GM19438 (cell line): ENCODE data around the gene COX14.
"Not testable (repeated sequence)": the region's sequence is repeated elsewhere in the genome, so short reads cannot be mapped to it uniquely, and the experiment has no call there.

Experiments
- ATAC-seq: cut with Tn5 transposase; IDR thresholded peaks from one replicate; pipeline ENCODE4 v1.9.1; 2021; ENCODE audit warnings: low read depth; ENCODE audit not compliant: unreplicated experiment

Gene COX14

DNA sequence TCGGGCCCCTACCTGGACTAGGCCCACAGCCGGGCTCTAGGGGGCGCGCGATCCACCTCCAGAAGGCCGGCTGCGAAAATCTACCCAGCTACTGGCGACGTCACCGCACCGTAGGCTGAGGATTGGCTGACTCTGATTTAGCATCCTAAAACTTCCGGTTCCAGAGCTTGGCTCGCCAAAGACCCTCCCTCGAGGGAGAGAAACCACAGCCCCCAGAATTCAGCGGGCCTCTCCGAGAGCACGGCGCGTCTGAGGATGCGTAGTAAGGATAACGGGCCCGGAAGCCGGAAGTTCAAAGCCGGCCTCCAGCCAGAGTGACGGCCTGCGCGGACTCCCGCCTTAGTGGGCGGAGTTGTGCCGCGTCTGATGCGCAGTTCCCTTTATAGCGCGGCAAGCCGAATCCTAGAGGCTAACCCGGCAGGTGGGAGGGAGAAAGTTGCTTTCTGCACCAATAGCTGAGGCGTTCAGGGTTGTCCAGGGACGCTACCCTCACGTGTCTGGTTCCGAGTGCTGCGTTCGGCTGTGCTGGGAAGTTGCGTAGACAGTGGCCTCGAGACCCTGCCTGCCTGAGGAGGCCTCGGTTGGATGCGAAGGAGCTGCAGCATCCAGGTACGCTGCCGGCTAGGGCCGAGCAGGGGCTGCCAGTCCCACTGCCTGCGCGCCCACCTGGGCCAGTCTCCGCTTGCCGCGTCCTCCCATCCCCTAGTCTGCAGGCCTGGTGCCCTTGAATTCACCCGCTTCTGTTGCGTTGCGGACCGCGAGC lies at the start of gene COX14:
Gene COX14, plus strand, starts transcription at position 544 of the 763 bp plus-strand sequence. CDS start 7,808 bp downstream, outside the sequence.
- ATAC-seq = peak; percentile 73

DNA sequence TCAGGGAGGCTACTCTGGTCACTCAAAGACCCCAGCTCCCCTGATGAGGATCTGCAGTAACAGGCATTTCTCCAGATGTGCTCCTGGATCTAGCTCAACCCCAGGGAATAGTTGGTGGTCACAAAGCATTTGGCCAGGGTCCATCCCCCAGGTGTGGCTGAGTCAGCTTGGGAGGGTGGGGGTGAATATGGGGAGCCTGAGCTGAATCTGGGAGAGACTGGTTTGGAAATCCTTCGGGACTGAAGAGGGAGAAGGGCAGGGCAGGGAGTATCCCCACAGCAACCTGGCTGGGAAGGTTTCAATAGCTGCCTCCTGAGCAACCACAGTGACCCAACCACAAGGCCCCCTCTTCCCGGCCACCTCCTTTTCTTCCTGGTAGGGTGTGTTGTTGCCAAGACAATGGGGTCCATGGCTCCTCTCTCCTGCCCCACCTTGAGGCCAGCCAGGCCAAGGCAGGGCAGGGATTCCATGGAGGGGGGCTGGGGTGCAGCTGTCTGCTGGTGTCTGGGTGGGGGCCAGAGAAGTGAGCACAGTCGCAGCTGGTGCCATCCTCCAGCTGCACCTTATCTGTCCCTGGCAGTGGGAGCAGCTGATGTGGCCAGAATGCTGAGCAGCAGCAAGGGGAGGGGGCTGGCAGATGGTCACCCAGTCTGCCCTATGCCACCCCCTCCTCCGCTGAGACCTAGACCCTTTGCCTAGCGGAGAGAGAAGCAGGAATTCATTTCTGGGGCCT lies 49.1 kb upstream of the COX14 start:
- ATAC-seq = no peak

- no peak for ATAC-seq
These were observed 46.2 kb upstream of the COX14 start for GRCh38 chr12:50065726-50066310.

DNA sequence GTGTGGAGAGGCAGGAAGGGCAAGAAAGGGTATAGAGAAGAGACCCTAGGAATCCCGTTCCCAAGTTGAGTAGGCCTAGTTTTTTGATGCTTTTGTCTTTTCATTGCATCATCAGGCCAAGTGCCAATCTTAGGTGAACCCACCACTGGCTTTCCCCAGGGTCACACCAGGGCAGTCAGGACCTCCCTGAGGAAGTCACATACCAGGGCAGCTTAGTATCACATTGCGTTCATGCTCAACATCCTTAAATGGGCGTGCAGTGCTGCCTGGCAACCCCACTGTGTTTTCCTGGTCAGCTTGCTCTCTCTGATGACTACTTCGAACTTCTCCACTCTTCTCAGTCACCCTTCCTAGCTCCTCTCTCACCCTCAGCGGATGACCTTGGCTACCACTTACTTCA lies 45.6 kb upstream of the COX14 start:
- no peak for ATAC-seq

DNA sequence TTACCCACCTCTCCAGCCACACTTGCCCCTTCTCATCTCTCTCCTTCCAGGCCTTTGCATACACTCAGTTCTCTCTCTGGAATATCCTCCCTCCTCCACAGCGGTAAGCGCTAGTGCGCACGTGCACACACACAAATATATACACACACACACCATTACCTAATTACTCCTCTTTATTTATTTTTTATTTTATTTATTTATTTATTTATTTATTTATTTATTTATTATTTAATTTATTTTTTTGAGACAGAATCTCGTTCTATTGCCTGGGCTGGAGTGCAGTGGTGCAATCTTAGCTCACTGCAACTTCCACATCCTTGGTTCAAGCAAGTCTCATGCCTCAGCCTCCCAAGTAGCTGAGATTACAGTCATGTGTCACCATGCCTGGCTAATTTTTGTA lies 43.0 kb upstream of the COX14 start:
- no peak for ATAC-seq

DNA sequence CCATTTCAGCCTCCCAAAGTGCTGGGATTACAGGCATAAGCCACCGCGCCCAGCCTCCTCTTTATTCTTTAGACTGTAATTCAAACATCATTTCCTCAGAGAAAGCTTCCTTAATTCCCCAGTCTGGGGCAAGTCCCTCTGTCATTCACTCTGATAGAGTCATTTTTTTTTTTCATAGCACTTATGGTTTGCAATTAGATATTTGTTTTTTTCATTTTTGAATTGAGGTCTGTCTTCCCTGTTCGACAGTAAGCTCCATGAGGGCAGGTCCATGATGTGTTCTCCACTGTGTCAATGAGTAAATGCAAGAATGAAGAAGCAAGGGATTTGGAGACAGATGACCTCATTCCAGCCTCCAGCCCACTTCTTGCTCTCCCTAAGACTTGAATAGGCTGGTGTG lies 42.5 kb upstream of the COX14 start:
- ATAC-seq = no peak

- no peak for ATAC-seq
These were observed 41.5 kb upstream of the COX14 start for GRCh38 chr12:50070314-50071060.

DNA sequence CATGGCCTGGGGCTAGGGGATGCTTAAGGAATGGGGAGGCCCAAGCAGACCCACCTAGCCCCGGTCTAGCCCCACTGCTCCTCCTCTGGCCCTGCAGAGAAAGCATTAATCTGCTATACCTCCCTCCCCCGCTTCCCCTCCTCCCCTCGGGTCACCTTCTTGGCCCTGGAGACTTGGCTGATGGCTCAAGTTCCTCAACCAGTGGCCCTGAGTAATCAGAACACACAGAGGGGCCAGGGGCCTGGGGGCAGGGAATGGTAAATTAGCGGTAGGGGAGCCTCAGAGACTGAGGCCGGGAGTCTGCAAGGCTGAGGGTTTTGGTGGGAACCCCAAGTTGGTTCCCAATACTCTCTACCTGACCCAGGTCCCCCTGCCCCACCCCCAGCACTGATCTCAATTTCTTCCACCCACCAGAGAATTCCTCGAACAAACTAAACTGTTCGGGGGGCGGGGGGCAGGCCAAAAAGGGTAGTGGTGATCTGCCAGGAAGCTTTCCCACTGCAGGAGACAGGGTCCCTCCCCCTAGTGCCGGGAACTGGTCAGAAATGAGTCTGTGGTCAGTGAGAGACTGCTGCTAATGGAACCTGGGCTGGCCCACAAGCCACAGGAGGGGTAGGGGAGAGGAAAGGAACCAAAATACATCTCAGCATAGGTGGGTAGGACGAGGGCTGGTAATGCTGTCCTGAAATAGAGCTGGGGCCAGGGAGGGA lies 39.7 kb upstream of the COX14 start:
- no peak for ATAC-seq

DNA sequence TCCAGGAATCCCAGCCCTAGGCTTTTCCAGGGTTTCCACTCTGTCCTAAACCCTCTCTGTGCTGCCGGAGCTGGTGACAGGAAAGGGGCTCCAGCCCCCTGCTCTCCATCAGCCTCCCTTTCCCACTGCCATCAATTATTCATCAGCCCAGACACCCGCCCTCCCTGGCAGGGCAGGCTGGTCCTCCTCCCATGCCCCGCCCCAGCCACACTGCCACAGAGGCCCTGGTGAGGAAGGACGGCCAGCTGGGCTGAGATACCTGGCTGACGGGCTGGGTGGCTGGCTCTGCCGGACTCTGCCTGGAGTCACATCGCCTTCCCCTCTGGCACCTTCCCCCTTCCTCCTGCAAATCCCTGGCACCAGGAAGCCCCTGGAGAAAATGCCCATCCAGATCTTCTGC lies 38.8 kb upstream of the COX14 start:
- no peak for ATAC-seq

- ATAC-seq = no peak
These were observed 38.3 kb upstream of the COX14 start for GRCh38 chr12:50073712-50074111.

DNA sequence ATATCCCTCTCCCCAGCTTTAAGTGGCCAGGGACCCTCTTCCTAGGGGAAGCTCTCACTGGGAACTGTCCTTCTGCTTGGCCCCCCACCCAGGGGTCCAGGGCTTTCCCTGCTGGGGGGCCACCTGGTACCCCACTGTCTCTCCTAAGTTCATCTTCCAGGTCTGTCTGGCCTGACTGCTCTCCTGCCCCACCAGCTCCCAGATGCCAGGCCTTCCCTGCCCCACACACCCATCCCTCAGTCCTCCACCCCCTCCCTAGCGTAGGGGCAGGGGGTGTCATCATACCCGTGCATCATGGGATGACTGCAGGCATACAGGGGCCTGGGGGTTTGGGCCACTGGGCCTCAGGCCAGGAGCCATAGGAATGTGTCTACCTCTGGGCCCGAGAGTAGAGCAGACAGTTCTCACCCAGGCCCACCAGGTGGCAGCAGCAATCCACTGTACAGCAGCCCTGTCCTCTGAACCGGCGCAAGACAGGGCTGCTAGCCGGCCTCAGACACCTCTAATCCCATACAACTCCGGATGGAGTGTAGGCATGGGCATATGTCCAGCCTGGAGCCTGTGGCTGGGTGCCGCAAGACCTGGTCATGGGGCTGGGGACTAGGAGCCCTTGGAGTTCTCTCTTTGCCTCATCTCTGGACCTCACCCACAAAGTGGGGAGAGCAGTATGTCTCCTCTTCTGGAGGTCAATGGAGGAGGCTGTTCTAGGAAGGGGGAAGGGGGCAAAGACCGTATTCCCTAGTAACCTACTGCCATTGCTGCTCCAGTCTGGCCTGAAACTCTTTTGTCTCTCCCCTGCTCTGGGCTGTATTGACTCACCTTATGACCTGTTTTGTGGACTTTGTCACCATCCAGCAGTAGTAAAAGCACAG lies 36.9 kb upstream of the COX14 start:
- ATAC-seq = peak; percentile 83

- no peak for ATAC-seq
These were observed 36.2 kb upstream of the COX14 start for GRCh38 chr12:50075808-50076170.

- no peak for ATAC-seq
These were observed 34.9 kb upstream of the COX14 start for GRCh38 chr12:50077099-50077498.

- ATAC-seq = no peak
These were observed 33.8 kb upstream of the COX14 start for GRCh38 chr12:50078281-50078680.

- ATAC-seq = no peak
These were observed 32.3 kb upstream of the COX14 start for GRCh38 chr12:50079771-50080170.

GRCh38 chr12:50081096-50081808 lies 30.8 kb upstream of the COX14 start:
- ATAC-seq = no peak

- ATAC-seq = no peak
These were observed 29.4 kb upstream of the COX14 start for GRCh38 chr12:50082644-50083043.

DNA sequence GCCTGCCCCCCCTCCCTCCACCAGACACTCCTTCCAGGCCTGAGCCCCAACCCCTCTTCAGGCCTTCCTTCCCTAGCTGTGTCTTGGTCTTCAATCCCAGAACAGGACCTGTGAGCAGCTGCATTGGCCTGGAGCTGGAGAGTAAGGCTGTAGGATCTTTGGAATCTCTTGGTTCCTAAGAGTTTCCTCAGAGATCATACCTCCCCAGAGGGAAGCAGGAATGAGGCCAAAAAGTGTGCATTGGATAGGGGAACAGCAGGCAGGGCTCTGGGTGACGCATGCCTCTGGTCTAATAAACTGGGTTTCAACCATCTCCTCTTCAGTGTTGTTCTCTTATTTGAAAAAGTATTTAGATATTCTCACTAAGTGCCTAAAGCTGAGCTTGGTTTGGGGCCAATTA lies 28.7 kb upstream of the COX14 start:
- no peak for ATAC-seq

DNA sequence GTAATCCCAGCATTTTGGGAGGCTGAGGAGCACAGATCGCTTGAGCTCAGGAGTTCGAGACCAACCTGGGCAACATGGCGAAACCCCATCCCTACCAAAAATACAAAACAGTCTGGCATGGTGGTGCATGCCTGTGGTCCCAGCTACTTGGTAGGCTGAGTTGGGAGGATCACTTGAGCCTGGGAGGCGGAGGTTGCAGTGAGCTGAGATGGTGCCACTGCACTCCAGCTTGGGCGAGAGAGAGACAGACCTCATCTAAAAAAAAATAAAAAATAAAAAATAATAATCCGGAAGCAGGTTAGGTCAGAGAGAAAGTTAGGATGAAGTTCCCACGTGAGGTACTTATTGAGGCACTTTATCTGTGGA lies 27.6 kb upstream of the COX14 start:
- ATAC-seq = not testable (repeated sequence)
